Nephron (organoid): ENCODE measurements around the gene GPR32.
"Not testable (repeated sequence)": the region's sequence is repeated elsewhere in the genome, so short reads cannot be mapped to it uniquely, and the experiment has no call there.

Source experiments
- H3K27ac Mint-ChIP-seq, 3 experiments: 2 replicates each; pipeline ENCODE4 v1.8.0; 2020; ENCODE audit warnings: mixed read lengths in 3 of 3, mild to moderate bottlenecking in 2 of 3, moderate library complexity in 1 of 3
- H3K27me3 Mint-ChIP-seq: 2 replicates; pipeline ENCODE4 v1.8.0; 2021; ENCODE audit warnings: low read depth, mild to moderate bottlenecking, moderate library complexity, mixed read lengths
- H3K36me3 Mint-ChIP-seq: 2 replicates; pipeline ENCODE4 v1.8.0; 2020; ENCODE audit warnings: low read depth, mixed read lengths
- H3K4me1 Mint-ChIP-seq: 2 replicates; pipeline ENCODE4 v1.8.0; 2020; ENCODE audit warnings: mixed read lengths
- H3K4me3 Mint-ChIP-seq, 3 experiments: 2 replicates each; pipeline ENCODE4 v1.8.0; 2020; ENCODE audit warnings: mild to moderate bottlenecking in 3 of 3, mixed read lengths in 3 of 3, moderate library complexity in 2 of 3
- H3K9me3 Mint-ChIP-seq: 2 replicates; pipeline ENCODE4 v1.8.0; 2020; ENCODE audit warnings: mixed read lengths
- CTCF ChIP-seq, 3 experiments: fragments of 200-600 bp; sonication (generic); IDR thresholded peaks; one replicate each; pipeline ENCODE4 v1.5.0; 2021; ENCODE audit warnings: antibody characterized with exemption in 3 of 3; ENCODE audit not compliant: unreplicated experiment in 3 of 3

Gene GPR32

GRCh38 chr19:50768277-50768676 lies 2.0 kb upstream of the GPR32 start:
- H3K4me1 Mint-ChIP-seq, result no peaks in the 10 kb centered on the region
- H3K27ac Mint-ChIP-seq, result no peak overlapping the region
- no peaks in the 10 kb centered on the region for H3K9me3 Mint-ChIP-seq
- TF ChIP-seq CTCF (IDR thresholded peaks at IDR 0.05; ENCODE audit: unreplicated experiment in 3 of 3), result no peak
- peaks cover 23% of the 10 kb centered on the region for H3K27me3 Mint-ChIP-seq
- H3K36me3 Mint-ChIP-seq, result no peaks in the 10 kb centered on the region
- H3K4me3 Mint-ChIP-seq, result no peak overlapping the region

DNA sequence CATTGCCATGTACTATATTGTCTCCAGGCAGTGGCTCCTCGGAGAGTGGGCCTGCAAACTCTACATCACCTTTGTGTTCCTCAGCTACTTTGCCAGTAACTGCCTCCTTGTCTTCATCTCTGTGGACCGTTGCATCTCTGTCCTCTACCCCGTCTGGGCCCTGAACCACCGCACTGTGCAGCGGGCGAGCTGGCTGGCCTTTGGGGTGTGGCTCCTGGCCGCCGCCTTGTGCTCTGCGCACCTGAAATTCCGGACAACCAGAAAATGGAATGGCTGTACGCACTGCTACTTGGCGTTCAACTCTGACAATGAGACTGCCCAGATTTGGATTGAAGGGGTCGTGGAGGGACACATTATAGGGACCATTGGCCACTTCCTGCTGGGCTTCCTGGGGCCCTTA lies 624 bp downstream of the GPR32 start:
- TF ChIP-seq CTCF (IDR thresholded peaks at IDR 0.05; ENCODE audit: unreplicated experiment in 3 of 3), result no peak
- Mint-ChIP-seq H3K9me3 (peaks cover 2% of the 10 kb centered on the region), H3K27ac (no peak overlapping the region), H3K36me3 (no peaks in the 10 kb centered on the region), H3K27me3 (peaks cover 38% of the 10 kb centered on the region), H3K4me1 (no peaks in the 10 kb centered on the region), H3K4me3 (no peak overlapping the region)

- H3K4me3 Mint-ChIP-seq, result no peak overlapping the region
- H3K27me3 Mint-ChIP-seq, result peaks cover 42% of the 10 kb centered on the region
- peaks cover 2% of the 10 kb centered on the region for H3K9me3 Mint-ChIP-seq
These were observed 2.2 kb downstream of the GPR32 start for GRCh38 chr19:50772476-50772875.

GRCh38 chr19:50772912-50773311 lies 2.6 kb downstream of the GPR32 start:
- H3K27me3 Mint-ChIP-seq, result peaks cover 45% of the 10 kb centered on the region
- H3K4me3 Mint-ChIP-seq, H3K4me1 Mint-ChIP-seq: not testable (repeated sequence)

More at GRCh38 chr19:50772476-50772875, 2.2 kb downstream of the GPR32 start:
- H3K27ac Mint-ChIP-seq, result no peak overlapping the region
- H3K36me3 Mint-ChIP-seq, result no peaks in the 10 kb centered on the region
- TF ChIP-seq CTCF (IDR thresholded peaks at IDR 0.05; ENCODE audit: unreplicated experiment in 3 of 3), result no peak
- no peaks in the 10 kb centered on the region for H3K4me1 Mint-ChIP-seq

DNA sequence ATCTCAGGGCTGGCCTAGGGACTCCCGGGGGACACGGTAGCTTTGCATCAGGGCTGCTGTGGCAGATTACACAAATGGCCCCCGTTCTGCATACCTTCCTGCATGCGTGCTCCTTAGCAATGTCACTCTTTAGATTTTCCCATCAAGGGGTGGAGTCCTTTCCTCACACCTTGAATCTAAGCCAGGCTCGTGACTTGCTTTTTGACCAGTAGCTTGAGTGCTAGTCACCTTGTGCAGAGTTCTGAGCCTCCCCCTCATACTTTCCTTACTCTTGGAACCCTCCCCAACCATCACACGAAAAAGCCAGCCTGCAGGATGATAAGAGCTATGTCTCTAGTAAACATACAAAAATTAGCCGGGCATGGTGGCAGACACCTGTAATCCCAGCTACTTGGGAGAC lies 3.2 kb downstream of the GPR32 start:
- not testable (repeated sequence) for H3K4me3 Mint-ChIP-seq, H3K27ac Mint-ChIP-seq, H3K4me1 Mint-ChIP-seq, H3K9me3 Mint-ChIP-seq, H3K36me3 Mint-ChIP-seq
- H3K27me3 Mint-ChIP-seq, result peaks cover 51% of the 10 kb centered on the region

More at GRCh38 chr19:50772912-50773311, 2.6 kb downstream of the GPR32 start:
- not testable (repeated sequence) for H3K27ac Mint-ChIP-seq, H3K9me3 Mint-ChIP-seq, H3K36me3 Mint-ChIP-seq

DNA sequence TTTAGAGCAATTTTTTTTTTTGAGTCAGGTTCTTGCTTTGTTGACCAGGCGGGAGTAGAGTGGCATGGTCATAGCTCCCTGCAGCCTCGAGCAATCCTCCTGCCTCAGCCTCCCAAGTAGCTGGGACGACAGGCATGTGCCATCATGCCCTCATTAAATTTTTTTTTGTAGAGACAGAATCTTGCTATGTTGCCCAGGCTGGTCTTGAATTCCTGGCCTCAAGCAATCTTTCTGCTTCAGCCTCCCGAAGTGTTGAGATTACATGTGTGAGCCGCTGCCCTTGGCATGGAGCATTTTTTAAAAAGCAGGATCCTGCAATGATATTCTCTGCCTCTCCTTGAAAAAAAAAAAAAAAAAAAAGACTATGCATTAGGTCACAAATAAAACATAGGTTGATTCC lies 5.9 kb downstream of the GPR32 start:
- H3K9me3 Mint-ChIP-seq, result peaks cover 12% of the 10 kb centered on the region
- H3K4me3 Mint-ChIP-seq, result no peak overlapping the region
- TF ChIP-seq CTCF (IDR thresholded peaks at IDR 0.05; ENCODE audit: unreplicated experiment in 3 of 3), result no peak
- peaks cover 73% of the 10 kb centered on the region for H3K27me3 Mint-ChIP-seq
- no peak overlapping the region for H3K27ac Mint-ChIP-seq
- no peaks in the 10 kb centered on the region for H3K4me1 Mint-ChIP-seq
- H3K36me3 Mint-ChIP-seq, result no peaks in the 10 kb centered on the region

DNA sequence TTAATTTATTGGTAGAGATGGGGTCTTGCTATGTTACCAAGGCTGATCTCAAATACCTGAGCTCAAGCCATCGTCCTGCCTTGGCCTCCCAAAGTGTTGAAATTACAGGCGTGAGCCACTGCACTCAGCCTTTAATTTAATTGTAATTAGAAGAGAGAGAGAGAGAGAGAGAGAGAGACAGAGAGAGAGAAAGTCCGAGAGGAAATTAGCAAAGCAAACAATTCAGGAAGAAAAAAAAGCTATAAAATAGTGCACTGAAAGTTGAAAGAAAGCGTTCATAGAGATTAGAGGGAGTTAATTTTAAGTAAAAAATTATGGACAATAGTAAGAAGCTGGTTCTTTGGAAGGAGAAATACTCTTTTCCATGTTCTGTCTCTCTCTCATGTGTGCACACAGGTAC lies 7.0 kb downstream of the GPR32 start:
- no peak overlapping the region for H3K27ac Mint-ChIP-seq
- H3K36me3 Mint-ChIP-seq, result no peaks in the 10 kb centered on the region
- H3K27me3 Mint-ChIP-seq, result peaks cover 81% of the 10 kb centered on the region
- no peak overlapping the region for H3K4me3 Mint-ChIP-seq
- H3K4me1 Mint-ChIP-seq, result no peaks in the 10 kb centered on the region
- H3K9me3 Mint-ChIP-seq, result peaks cover 12% of the 10 kb centered on the region
- no peak for TF ChIP-seq CTCF (IDR thresholded peaks at IDR 0.05; ENCODE audit: unreplicated experiment in 3 of 3)
